Endothelial cell of umbilical vein (primary cell): ENCODE data around the gene IQSEC3. TPM values are rescaled to one million over a fixed set of nuclear protein-coding genes. Genes with fewer than 3 reads are reported as not detected.

Experiments used
- BruUV-seq: library from RNA; stranded (reverse); fragments of 400-500 nt; replicated peaks from 2 replicates; lab custom pipeline; 2021; lab: Mats Ljungman, UMichigan
- CTCF ChIA-PET: fragments of 300-600, 350-600 bp; sonication (Branson Sonifier 250); formaldehyde crosslinking; loops from one replicate; lab custom pipeline; 2021; ENCODE audit warnings: antibody characterized with exemption, inconsistent platforms; lab: Charles Lee
- POLR2A ChIA-PET: fragments of 300-600, 350-600 bp; sonication (Branson Sonifier 250); formaldehyde crosslinking; loops from one replicate; lab custom pipeline; 2021; ENCODE audit warnings: antibody characterized with exemption, inconsistent platforms; lab: Charles Lee
- DNase-seq: peaks from one replicate; pipeline ENCODE4 v3.0.0-alpha.2; 2011; ENCODE audit warnings: low read depth, low spot score
- FAIRE-seq: peaks from 2 replicates; lab custom pipeline; 2011; peaks lifted over from hg19 to GRCh38; lab: Jason Lieb, UNC
- H2AFZ ChIP-seq: 2 replicates; pipeline ENCODE4 v1.6.0; 2012; ENCODE audit warnings: low read depth, low read length, control low read depth, inconsistent platforms
- H3K27ac ChIP-seq: 2 replicates; pipeline ENCODE4 v1.5.1; 2011; ENCODE audit warnings: low read depth, mild to moderate bottlenecking, control low read depth, low read length, moderate library complexity; ENCODE audit not compliant: insufficient read depth
- H3K27me3 ChIP-seq, 2 experiments: 2 replicates each; pipeline versions ENCODE4 v1.6.0 to v1.6.1; 2011; ENCODE audit warnings: low read length in 2 of 2, mixed read lengths in 1 of 2; ENCODE audit not compliant: control insufficient read depth in 2 of 2, insufficient read depth in 2 of 2
- H3K36me3 ChIP-seq, 2 experiments: 2 replicates in 1 of 2; 3 replicates in 1 of 2; pipeline ENCODE4 v1.5.1; 2011; ENCODE audit warnings: low read length in 2 of 2, mild to moderate bottlenecking in 1 of 2, moderate library complexity in 1 of 2; ENCODE audit not compliant: control insufficient read depth in 2 of 2, insufficient read depth in 2 of 2; ENCODE audit errors: extremely low read depth in 1 of 2
- H3K4me1 ChIP-seq: 3 replicates; pipeline ENCODE4 v1.5.1; 2011; ENCODE audit warnings: mild to moderate bottlenecking, low read length; ENCODE audit not compliant: control insufficient read depth, insufficient read depth; ENCODE audit errors: extremely low read depth
- H3K4me2 ChIP-seq: 2 replicates; pipeline ENCODE4 v1.6.1; 2011; ENCODE audit warnings: low read length, control low read depth, mixed read lengths; ENCODE audit not compliant: insufficient read depth
- H3K4me3 ChIP-seq, 3 experiments: fragments of 200-600 bp in 1 of 3; sonication (generic), shearing (Covaris generic) in 1 of 3; replicated peaks in 1 of 3; 2 replicates each; pipeline ENCODE4 v1.5.1; 2011 to 2016; ENCODE audit warnings: control low read depth in 3 of 3, low read length in 3 of 3, mild to moderate bottlenecking in 2 of 3, inconsistent platforms in 1 of 3, low read depth in 1 of 3, moderate library complexity in 1 of 3; ENCODE audit not compliant: insufficient read depth in 1 of 3
- H3K79me2 ChIP-seq: 2 replicates; pipeline ENCODE4 v1.6.0; 2012; ENCODE audit warnings: low read length, inconsistent platforms; ENCODE audit not compliant: control insufficient read depth, insufficient read depth
- H3K9ac ChIP-seq: replicated peaks from 2 replicates; pipeline ENCODE3; 2011; ENCODE audit warnings: low read length, control low read depth; ENCODE audit not compliant: insufficient read depth; ENCODE audit errors: extremely low read depth
- H3K9me1 ChIP-seq: replicated peaks from 3 replicates; pipeline ENCODE4 v1.6.0; 2011; ENCODE audit warnings: mild to moderate bottlenecking, low read length; ENCODE audit not compliant: control insufficient read depth, insufficient read depth; ENCODE audit errors: extremely low read depth
- H3K9me3 ChIP-seq: replicated peaks from 2 replicates; pipeline ENCODE4 v1.5.1; 2012; ENCODE audit warnings: low read length, inconsistent platforms; ENCODE audit not compliant: control insufficient read depth, insufficient read depth
- H4K20me1 ChIP-seq: replicated peaks from 2 replicates; pipeline ENCODE3; 2011; ENCODE audit warnings: mild to moderate bottlenecking, low read length; ENCODE audit not compliant: control insufficient read depth, insufficient read depth; ENCODE audit errors: extremely low read depth
- FOS ChIP-seq: IDR thresholded peaks from 2 replicates; pipeline ENCODE4 v1.6.1; 2011; ENCODE audit warnings: mild to moderate bottlenecking, low read length, moderate library complexity, borderline replicate concordance; ENCODE audit not compliant: insufficient read depth
- GATA2 ChIP-seq: IDR thresholded peaks from 2 replicates; pipeline ENCODE4 v1.7.0; 2011; ENCODE audit warnings: low read depth, mild to moderate bottlenecking, moderate library complexity, mixed read lengths, low read length; ENCODE audit not compliant: insufficient read length, insufficient read depth
- MYC ChIP-seq: IDR thresholded peaks from one replicate; pipeline ENCODE4 v1.6.1; 2011; ENCODE audit warnings: mild to moderate bottlenecking, low read depth, low read length
- POLR2A ChIP-seq: IDR thresholded peaks from 2 replicates; pipeline ENCODE4 v1.6.1; 2012; ENCODE audit warnings: low read depth, mild to moderate bottlenecking, control low read depth, low read length
- POLR2AphosphoS5 ChIP-seq: IDR thresholded peaks from 2 replicates; pipeline ENCODE4 v1.6.1; 2012; ENCODE audit warnings: low read depth, mild to moderate bottlenecking, control low read depth, low read length, moderate library complexity; ENCODE audit not compliant: insufficient read depth
- dilution Hi-C: fragments of 300-500 bp; cut with MboI; formaldehyde crosslinking; loops from one replicate; pipeline ENCODE4 v1.15.0; 2019; ENCODE audit warnings: low sequenced_read_pairs; ENCODE audit not compliant: extremely low pct_ligation_motif_present
- intact Hi-C: fragments of 100-400 bp; cut with micrococcal nuclease; formaldehyde crosslinking; loops from one replicate; pipeline ENCODE4 v1.10.0; 2022
- polyA plus RNA-seq, 4 experiments: library from polyadenylated mRNA; depleted of rRNA in 3 of 4; stranded (reverse) in 3 of 4; unstranded in 1 of 4; fragments of >200 nt; gene quantifications; 2 replicates each; pipeline versions ENCODE4 v1.2.1 to v1.2.3, GENCODE V29; 2011 to 2012; ENCODE audit warnings: missing spikeins in 1 of 4
- total RNA-seq: library from RNA; stranded (reverse); gene quantifications from 2 replicates; pipeline ENCODE4 v1.2.3, GENCODE V29; 2021
- TF ChIP-seq, protein P1 (sequence below): IDR thresholded peaks from 2 replicates; pipeline ENCODE4 v1.6.1; 2011; ENCODE audit not compliant: insufficient read depth, insufficient read length
- TF ChIP-seq, protein P2 (sequence below), 2 donors: IDR thresholded peaks; 1 replicate in 1 of 2; 2 replicates in 1 of 2; pipeline ENCODE4 v1.5.1; 2011; ENCODE audit warnings: low read length in 2 of 2, mild to moderate bottlenecking in 2 of 2, moderate library complexity in 2 of 2, control low read depth in 1 of 2, inconsistent platforms in 1 of 2, low read depth in 1 of 2; ENCODE audit not compliant: insufficient read depth in 1 of 2; ENCODE audit errors: extremely low read depth in 1 of 2

Gene IQSEC3
- total and polyA plus RNA-seq, 2 donors (not counting 3 experiments of a cell fraction or from before 2014, with no cell fraction given) = not detected

DNA sequence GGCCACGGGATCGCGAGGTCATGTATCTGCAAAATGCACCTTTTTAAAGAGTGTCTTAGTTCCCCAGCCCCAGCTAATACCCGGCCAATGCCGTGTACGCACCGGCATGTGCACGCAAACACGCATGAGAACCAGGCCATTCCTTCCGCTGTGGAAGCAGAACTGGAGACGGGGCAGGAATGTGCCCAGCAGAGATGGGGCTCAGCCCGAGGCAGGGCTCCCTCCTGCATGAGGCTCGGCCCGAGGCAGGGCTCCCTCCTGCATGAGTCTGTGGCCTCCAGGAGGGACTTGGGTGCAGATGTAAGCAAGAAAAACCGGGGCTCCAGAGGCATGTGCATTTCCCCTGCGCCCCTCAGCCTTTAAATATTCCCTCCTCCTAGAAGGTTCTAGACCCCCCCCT lies 109.2 kb downstream of the IQSEC3 start:
- Histone ChIP-seq H3K27ac (no peak overlapping the region), H3K9me3 (no peaks in the 10 kb centered on the region), H2AFZ (no peak overlapping the region), H3K4me2 (no peak overlapping the region), H3K9ac (no peak overlapping the region), H3K9me1 (no peaks in the 10 kb centered on the region), H3K4me3 (no peak overlapping the region), H3K36me3 (no peaks in the 10 kb centered on the region), H3K4me1 (no peaks in the 10 kb centered on the region), H3K79me2 (no peaks in the 10 kb centered on the region), H4K20me1 (no peaks in the 10 kb centered on the region), H3K27me3 (peaks cover 0 to 2% of the 10 kb centered on the region in 2 experiments)
- intact Hi-C loops = no loop called here
- DNase-seq = no peak
- BruUV-seq = no TSS peak
- ChIA-PET CTCF (no interaction called here), POLR2A (no interaction called here)
- dilution Hi-C loops = no loop called here
- no peak for TF ChIP-seq POLR2AphosphoS5
- TF ChIP-seq GATA2 = no peak
- TF ChIP-seq MYC = no peak
- TF ChIP-seq, protein P1, sequence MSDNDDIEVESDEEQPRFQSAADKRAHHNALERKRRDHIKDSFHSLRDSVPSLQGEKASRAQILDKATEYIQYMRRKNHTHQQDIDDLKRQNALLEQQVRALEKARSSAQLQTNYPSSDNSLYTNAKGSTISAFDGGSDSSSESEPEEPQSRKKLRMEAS = no peak
- no peak for TF ChIP-seq FOS
- TF ChIP-seq, protein P2, sequence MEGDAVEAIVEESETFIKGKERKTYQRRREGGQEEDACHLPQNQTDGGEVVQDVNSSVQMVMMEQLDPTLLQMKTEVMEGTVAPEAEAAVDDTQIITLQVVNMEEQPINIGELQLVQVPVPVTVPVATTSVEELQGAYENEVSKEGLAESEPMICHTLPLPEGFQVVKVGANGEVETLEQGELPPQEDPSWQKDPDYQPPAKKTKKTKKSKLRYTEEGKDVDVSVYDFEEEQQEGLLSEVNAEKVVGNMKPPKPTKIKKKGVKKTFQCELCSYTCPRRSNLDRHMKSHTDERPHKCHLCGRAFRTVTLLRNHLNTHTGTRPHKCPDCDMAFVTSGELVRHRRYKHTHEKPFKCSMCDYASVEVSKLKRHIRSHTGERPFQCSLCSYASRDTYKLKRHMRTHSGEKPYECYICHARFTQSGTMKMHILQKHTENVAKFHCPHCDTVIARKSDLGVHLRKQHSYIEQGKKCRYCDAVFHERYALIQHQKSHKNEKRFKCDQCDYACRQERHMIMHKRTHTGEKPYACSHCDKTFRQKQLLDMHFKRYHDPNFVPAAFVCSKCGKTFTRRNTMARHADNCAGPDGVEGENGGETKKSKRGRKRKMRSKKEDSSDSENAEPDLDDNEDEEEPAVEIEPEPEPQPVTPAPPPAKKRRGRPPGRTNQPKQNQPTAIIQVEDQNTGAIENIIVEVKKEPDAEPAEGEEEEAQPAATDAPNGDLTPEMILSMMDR (IDR thresholded peaks at IDR 0.05; ENCODE audit: extremely low read depth in 1 of 2, insufficient read depth in 1 of 2, low read depth in 1 of 2, low read length in 2 of 2) = no peak
- TF ChIP-seq POLR2A = no peak
- FAIRE-seq = no peak
